Esophagus muscularis mucosa (tissue), 4 donors: ENCODE data around the gene USPL1.
"Not testable (repeated sequence)": the region's sequence is repeated elsewhere in the genome, so short reads cannot be mapped to it uniquely, and the experiment has no call there.

Source experiments
- EP300 ChIP-seq: sonication (generic); formaldehyde crosslinking; IDR thresholded peaks from one replicate; pipeline ENCODE4 v1.6.1; 2017; ENCODE audit warnings: antibody characterized with exemption
- POLR2A ChIP-seq: fragments of 450-650 bp; IDR thresholded peaks from one replicate; pipeline ENCODE4 v1.6.1; 2017; ENCODE audit warnings: antibody characterized with exemption, moderate library complexity, mild to moderate bottlenecking, low read depth
- POLR2AphosphoS5 ChIP-seq, 2 donors: sonication (generic); formaldehyde crosslinking; IDR thresholded peaks; one replicate each; pipeline ENCODE4 v1.6.1; 2017; ENCODE audit warnings: antibody characterized with exemption in 2 of 2
- TF ChIP-seq, protein P1 (sequence below), 3 experiments: fragments of 200-600 bp in 2 of 3; fragments of 450-650 bp in 1 of 3; sonication (generic) in 2 of 3; IDR thresholded peaks; one replicate each; pipeline ENCODE4 v1.5.1; 2017 to 2019; ENCODE audit warnings: antibody characterized with exemption in 3 of 3, mild to moderate bottlenecking in 2 of 3, moderate library complexity in 1 of 3

DNA sequence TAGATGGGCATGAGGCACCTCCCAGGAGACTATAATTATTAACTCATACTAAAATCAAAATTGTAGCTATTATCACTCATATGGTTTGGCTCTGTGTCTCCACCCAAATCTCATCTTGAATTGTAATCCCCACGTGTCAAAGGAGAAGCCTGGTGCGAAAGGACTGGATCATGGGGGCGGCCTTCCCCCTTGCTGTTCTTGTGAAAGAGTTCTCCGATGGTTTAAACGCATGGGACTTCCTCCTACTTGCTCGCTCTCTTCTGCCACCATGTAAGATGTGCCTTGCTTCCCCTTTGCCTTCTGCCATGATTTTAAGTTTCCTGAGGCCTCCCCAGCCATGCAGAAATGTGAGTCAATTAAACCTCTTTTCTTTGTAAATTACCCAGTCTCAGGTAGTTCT, 10.5 kb upstream of the USPL1 start:
- TF ChIP-seq, protein P1, sequence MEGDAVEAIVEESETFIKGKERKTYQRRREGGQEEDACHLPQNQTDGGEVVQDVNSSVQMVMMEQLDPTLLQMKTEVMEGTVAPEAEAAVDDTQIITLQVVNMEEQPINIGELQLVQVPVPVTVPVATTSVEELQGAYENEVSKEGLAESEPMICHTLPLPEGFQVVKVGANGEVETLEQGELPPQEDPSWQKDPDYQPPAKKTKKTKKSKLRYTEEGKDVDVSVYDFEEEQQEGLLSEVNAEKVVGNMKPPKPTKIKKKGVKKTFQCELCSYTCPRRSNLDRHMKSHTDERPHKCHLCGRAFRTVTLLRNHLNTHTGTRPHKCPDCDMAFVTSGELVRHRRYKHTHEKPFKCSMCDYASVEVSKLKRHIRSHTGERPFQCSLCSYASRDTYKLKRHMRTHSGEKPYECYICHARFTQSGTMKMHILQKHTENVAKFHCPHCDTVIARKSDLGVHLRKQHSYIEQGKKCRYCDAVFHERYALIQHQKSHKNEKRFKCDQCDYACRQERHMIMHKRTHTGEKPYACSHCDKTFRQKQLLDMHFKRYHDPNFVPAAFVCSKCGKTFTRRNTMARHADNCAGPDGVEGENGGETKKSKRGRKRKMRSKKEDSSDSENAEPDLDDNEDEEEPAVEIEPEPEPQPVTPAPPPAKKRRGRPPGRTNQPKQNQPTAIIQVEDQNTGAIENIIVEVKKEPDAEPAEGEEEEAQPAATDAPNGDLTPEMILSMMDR (IDR thresholded peaks at IDR 0.05) = not testable (repeated sequence)
- TF ChIP-seq EP300; POLR2A; POLR2AphosphoS5 (IDR thresholded peaks at IDR 0.05): not testable (repeated sequence)
